Germinal center (tissue), 1 donor: ENCODE measurements around the gene PGAM4.
"Not testable (repeated sequence)": the region's sequence is repeated elsewhere in the genome, so short reads cannot be mapped to it uniquely, and the experiment has no call there.

Source experiments
- DNase-seq: peaks from one replicate; pipeline ENCODE4 v3.0.0; 2012; ENCODE audit warnings: mixed read lengths, low spot score

PGAM4 gene

GRCh38 chrX:77924320-77924859 lies 45.0 kb downstream of the PGAM4 start:
- no peak for DNase-seq

- no peak for DNase-seq
Observed at GRCh38 chrX:77922787-77923186, 46.7 kb downstream of the PGAM4 start.

GRCh38 chrX:77919370-77919769 lies 50.1 kb downstream of the PGAM4 start:
- DNase-seq: not testable (repeated sequence)

- no peak for DNase-seq
Observed at GRCh38 chrX:77918568-77918967, 50.9 kb downstream of the PGAM4 start.
